ENCODE measurements around the gene GZMB. TPM values are rescaled to one million over a fixed set of nuclear protein-coding genes. Genes with fewer than 3 reads are reported as not detected.

Gene GZMB
- not detected in 5 replicates for total RNA-seq (2022; extraction: Qiagen RNA extraction)

GRCh38 chr14:24634158-24634557, at the start of gene GZMB:
TSS of gene GZMB (minus strand) at chr14:24634190. CDS start at chr14:24634160, 30 bp downstream.

GRCh38 chr14:24609655-24610344, 24.2 kb downstream of the GZMB start, which contains the start of gene GZMH:
TSS of gene GZMH (minus strand) at chr14:24609685. CDS start at chr14:24609613, 72 bp downstream.

Other genes with a start within 250 kb of the GZMB start
- 0.30 to 0.58 TPM (median 0.49 TPM) in 5 replicates for gene NYNRIN, start 235.2 kb downstream of the GZMB start, total RNA-seq (2022; extraction: Qiagen RNA extraction)
- gene CBLN3, start 204.5 kb downstream of the GZMB start, total RNA-seq (2022; extraction: Qiagen RNA extraction) = 0.84 to 1.3 TPM (median 1.0 TPM) in 5 replicates
- gene KHNYN, start 204.2 kb downstream of the GZMB start, total RNA-seq (2022; extraction: Qiagen RNA extraction) = 21.0 to 29.0 TPM (median 26.8 TPM) in 5 replicates
- gene SDR39U1, start 191.4 kb downstream of the GZMB start, total RNA-seq (2022; extraction: Qiagen RNA extraction) = 37.6 to 50.9 TPM (median 44.9 TPM) in 5 replicates
- gene CMA1, start 125.9 kb downstream of the GZMB start, total RNA-seq (2022; extraction: Qiagen RNA extraction) = not detected in 5 replicates
- gene CTSG, start 57.9 kb downstream of the GZMB start, total RNA-seq (2022; extraction: Qiagen RNA extraction) = not detected in 5 replicates
- gene GZMH, start 24.5 kb downstream of the GZMB start, total RNA-seq (2022; extraction: Qiagen RNA extraction) = not detected in 5 replicates

All from A549 treated with dexamethasone at 1 μM for 4 hours (cell line).